Inflammatory macrophage (primary cell): ENCODE results near the gene RELT.
"Not testable (repeated sequence)": the region's sequence is repeated elsewhere in the genome, so short reads cannot be mapped to it uniquely, and the experiment has no call there.

Experiments used
- DNase-seq, 2 donors: peaks; one replicate each; pipeline ENCODE4 v3.0.0-alpha.2; 2020 to 2022

RELT gene

GRCh38 chr11:73404506-73405145 lies 28.4 kb downstream of the RELT start:
- no peak for DNase-seq

- DNase-seq = no peak
Observed at GRCh38 chr11:73405146-73405510, 28.9 kb downstream of the RELT start.

GRCh38 chr11:73406131-73406530 lies 29.9 kb downstream of the RELT start:
- no peak for DNase-seq

- no peak for DNase-seq
Observed at GRCh38 chr11:73406619-73407018, 30.4 kb downstream of the RELT start.

- no peak for DNase-seq
Observed at GRCh38 chr11:73409431-73409830, 33.2 kb downstream of the RELT start.

- no peak for DNase-seq
Observed at GRCh38 chr11:73410627-73411026, 34.4 kb downstream of the RELT start.

- no peak for DNase-seq
Observed at GRCh38 chr11:73411031-73411430, 34.8 kb downstream of the RELT start.

- no peak for DNase-seq
Observed at GRCh38 chr11:73412308-73412707, 36.1 kb downstream of the RELT start.

GRCh38 chr11:73413256-73413655 lies 37.1 kb downstream of the RELT start:
- peak; percentile 68 to 87 for DNase-seq

- DNase-seq = peak; percentile 62 to 71
Observed at GRCh38 chr11:73414977-73415651, 38.9 kb downstream of the RELT start.

GRCh38 chr11:73415854-73416615 lies 39.8 kb downstream of the RELT start:
- no peak for DNase-seq

- no peak for DNase-seq
Observed at GRCh38 chr11:73416786-73417185, 40.6 kb downstream of the RELT start.

- no peak for DNase-seq
Observed at GRCh38 chr11:73420136-73420535, 43.9 kb downstream of the RELT start.

- no peak for DNase-seq
Observed at GRCh38 chr11:73422886-73423285, 46.7 kb downstream of the RELT start.

- no peak for DNase-seq
Observed at GRCh38 chr11:73423506-73423905, 47.3 kb downstream of the RELT start.

GRCh38 chr11:73425108-73425507 lies 48.9 kb downstream of the RELT start:
- peak; percentile 96 to 97 for DNase-seq

- DNase-seq = no peak
Observed at GRCh38 chr11:73426219-73426850, 50.1 kb downstream of the RELT start.

GRCh38 chr11:73428227-73428626 lies 52.0 kb downstream of the RELT start:
- no peak for DNase-seq

GRCh38 chr11:73428699-73429098 lies 52.5 kb downstream of the RELT start:
- DNase-seq = no peak

- DNase-seq = no peak
Observed at GRCh38 chr11:73429121-73429750, 53.0 kb downstream of the RELT start.

GRCh38 chr11:73430326-73430725 lies 54.1 kb downstream of the RELT start:
- no peak for DNase-seq

GRCh38 chr11:73431396-73431795 lies 55.2 kb downstream of the RELT start:
- no peak for DNase-seq

- not testable (repeated sequence) for DNase-seq
Observed at GRCh38 chr11:73436859-73437258, 60.7 kb downstream of the RELT start.
